ENCODE data around the gene VPS18. TPM values are rescaled to one million over a fixed set of nuclear protein-coding genes. Genes with fewer than 3 reads are reported as not detected.
A peak's percentile ranks its signal among the peaks of the same experiment; 100 is the strongest.
"Not testable (repeated sequence)": the region's sequence is repeated elsewhere in the genome, so short reads cannot be mapped to it uniquely, and the experiment has no call there.

The VPS18 gene
- total RNA-seq, 1 donor from 2014 or later: 26.2 TPM

DNA sequence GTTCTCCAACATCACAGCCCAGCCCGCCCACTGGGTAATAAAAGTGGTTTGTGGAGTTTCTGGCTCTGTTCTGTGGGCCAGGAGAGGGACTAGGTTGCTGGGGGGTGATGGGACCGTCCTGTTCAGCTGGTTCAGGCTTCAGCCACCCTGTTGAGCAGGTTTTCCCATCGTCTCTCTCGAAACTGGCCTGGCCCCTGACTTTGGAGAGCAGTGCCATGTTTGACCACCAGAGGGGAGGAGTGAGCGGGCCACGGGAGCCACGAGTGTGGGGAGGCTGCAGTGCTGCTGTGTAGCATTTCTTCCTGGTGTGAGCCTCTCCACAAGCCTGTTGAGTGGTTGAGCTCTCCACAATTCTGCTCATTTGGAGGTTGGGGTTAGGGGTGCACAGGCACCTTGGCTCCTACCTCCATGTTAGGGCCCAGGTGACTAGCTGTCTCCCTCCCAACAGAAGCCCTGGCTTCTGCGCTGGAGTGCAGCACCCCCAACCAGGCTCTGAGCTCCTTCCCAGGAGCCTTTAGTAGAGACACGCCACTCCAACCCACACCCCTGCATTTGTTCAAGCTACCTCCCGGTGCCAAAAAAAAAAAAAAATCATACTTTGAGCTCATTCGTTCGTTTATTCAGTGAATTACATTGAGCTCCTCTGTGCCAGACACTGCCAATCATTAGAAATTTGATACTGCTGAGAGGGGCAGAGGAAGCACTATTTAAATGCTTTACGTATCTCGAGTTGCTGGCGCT lies 36.5 kb upstream of the VPS18 start:
- intact Hi-C loops (cut with micrococcal nuclease): loop anchor here (1.0 to 2.0 kb wide), 5 partner anchors 17 to 328 kb away; partner anchors contain the start of genes RHOV and VPS18
- Mint-ChIP-seq H3K27ac (no peak overlapping the region), H3K27me3 (no peaks in the 10 kb centered on the region), H3K36me3 (ENCODE audit: low read depth) (peaks cover 16% of the 10 kb centered on the region), H3K4me1 (peaks cover 8% of the 10 kb centered on the region), H3K4me3 (no peak overlapping the region), H3K9me3 (no peaks in the 10 kb centered on the region)
- TF ChIP-seq, protein P1, sequence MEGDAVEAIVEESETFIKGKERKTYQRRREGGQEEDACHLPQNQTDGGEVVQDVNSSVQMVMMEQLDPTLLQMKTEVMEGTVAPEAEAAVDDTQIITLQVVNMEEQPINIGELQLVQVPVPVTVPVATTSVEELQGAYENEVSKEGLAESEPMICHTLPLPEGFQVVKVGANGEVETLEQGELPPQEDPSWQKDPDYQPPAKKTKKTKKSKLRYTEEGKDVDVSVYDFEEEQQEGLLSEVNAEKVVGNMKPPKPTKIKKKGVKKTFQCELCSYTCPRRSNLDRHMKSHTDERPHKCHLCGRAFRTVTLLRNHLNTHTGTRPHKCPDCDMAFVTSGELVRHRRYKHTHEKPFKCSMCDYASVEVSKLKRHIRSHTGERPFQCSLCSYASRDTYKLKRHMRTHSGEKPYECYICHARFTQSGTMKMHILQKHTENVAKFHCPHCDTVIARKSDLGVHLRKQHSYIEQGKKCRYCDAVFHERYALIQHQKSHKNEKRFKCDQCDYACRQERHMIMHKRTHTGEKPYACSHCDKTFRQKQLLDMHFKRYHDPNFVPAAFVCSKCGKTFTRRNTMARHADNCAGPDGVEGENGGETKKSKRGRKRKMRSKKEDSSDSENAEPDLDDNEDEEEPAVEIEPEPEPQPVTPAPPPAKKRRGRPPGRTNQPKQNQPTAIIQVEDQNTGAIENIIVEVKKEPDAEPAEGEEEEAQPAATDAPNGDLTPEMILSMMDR (IDR thresholded peaks at IDR 0.05): no peak
- POLR2A ChIA-PET: interaction anchor here (0.5 to 2.7 kb wide), 9 partner anchors 8 to 686 kb away, joined by 3 to 28 read pairs (median 6); partner anchors contain the start of genes RPAP1, SPINT1 and VPS18
- ATAC-seq (ENCODE audit: low read depth) (peak; percentile 98), DNase-seq (peak; percentile 80)
- CTCF ChIA-PET: interaction anchor here (0.6 to 6.7 kb wide), 23 partner anchors 11 to 328 kb away, joined by 3 to 203 read pairs (median 5); partner anchors contain the start of genes RHOV, RPUSD2, SPINT1 and VPS18

DNA sequence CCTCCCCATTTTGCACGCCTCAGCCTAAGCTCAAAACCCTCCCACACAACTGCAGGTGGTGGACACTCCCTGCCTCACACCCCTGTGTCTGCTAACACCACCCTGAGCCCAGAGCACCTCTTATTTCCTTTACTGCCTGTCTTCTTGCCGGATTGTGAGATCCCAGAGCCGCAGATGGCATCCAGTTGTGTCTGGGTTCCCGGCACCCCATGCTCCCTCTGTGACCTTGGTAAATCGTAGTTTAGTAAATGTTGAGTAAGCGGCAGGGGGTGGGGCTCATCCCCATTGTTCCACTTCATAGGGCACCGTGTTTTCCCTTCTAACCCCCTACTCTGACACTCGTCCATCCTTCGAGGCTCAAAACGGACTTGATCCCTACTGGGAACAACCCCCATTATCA lies 35.5 kb upstream of the VPS18 start:
- Mint-ChIP-seq H3K4me1 (peaks cover 8% of the 10 kb centered on the region), H3K4me3 (no peak overlapping the region), H3K27ac (no peak overlapping the region), H3K9me3 (no peaks in the 10 kb centered on the region), H3K27me3 (no peaks in the 10 kb centered on the region), H3K36me3 (ENCODE audit: low read depth) (peaks cover 11% of the 10 kb centered on the region)
- POLR2A ChIA-PET: interaction anchor here (0.6 to 2.7 kb wide), 5 partner anchors 14 to 103 kb away, joined by 5 to 28 read pairs (median 7); partner anchors contain the start of genes SPINT1 and VPS18
- no peak for ATAC-seq (ENCODE audit: low read depth)
- TF ChIP-seq, protein P1 (IDR thresholded peaks at IDR 0.05): no peak
- CTCF ChIA-PET: interaction anchor here (0.6 to 6.7 kb wide), 20 partner anchors 9 to 327 kb away, joined by 3 to 203 read pairs (median 6); partner anchors contain the start of genes RHOV, SPINT1 and VPS18
- DNase-seq: no peak
- intact Hi-C loops (cut with micrococcal nuclease): loop anchor here (2.0 kb wide), 1 partner anchor 164 kb away; no protein-coding TSS in a partner anchor

DNA sequence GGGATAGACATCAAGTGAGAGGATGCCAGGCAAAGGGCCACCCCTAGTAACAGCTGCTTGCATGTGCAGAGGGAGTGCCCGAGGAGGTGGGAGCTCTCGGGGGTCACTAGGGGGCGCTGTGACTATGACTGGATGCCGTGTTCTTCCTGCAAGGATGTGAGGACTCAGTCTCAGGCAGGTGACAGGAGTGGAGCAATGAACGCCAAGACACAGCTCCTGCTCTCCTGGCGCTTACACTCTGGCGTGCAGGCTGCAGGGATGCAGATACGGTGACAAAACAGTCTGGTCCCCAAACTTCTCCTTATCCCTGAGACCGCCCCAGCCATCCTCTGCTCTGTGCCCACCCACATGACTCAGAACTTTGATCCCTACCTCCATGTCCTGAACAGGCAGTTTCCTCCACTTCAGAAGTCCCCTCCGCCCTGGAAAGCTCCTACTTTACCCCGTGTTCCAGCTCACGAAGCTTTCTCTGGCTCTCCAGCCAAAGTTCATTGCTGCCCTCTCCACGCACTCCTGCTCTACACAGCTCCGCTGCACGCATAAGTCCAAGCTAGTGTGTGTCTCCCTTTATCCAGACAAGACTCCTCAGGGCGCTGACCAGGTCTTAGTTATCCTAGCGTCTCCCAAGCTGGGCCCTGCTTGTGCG lies 34.9 kb upstream of the VPS18 start:
- ATAC-seq (ENCODE audit: low read depth) (peak; percentile 66), DNase-seq (peak; percentile 65)
- no peaks in the 10 kb centered on the region for H3K27me3 Mint-ChIP-seq
- peaks cover 8% of the 10 kb centered on the region for H3K4me1 Mint-ChIP-seq
- no peak overlapping the region for H3K27ac Mint-ChIP-seq
- intact Hi-C loops (cut with micrococcal nuclease): loop anchor here (2.0 kb wide), 1 partner anchor 163 kb away; no protein-coding TSS in a partner anchor
- no peaks in the 10 kb centered on the region for H3K9me3 Mint-ChIP-seq
- no peak overlapping the region for H3K4me3 Mint-ChIP-seq
- POLR2A ChIA-PET: interaction anchor here (1.3 to 2.7 kb wide), 4 partner anchors 15 to 35 kb away, joined by 5 to 28 read pairs (median 9); partner anchors contain the start of genes SPINT1 and VPS18
- CTCF ChIA-PET: interaction anchor here (0.6 to 6.7 kb wide), 21 partner anchors 9 to 326 kb away, joined by 3 to 203 read pairs (median 5); partner anchors contain the start of genes RHOV, SPINT1 and VPS18
- TF ChIP-seq, protein P1 (IDR thresholded peaks at IDR 0.05): no peak
- peaks cover 7% of the 10 kb centered on the region for H3K36me3 Mint-ChIP-seq (ENCODE audit: low read depth)

DNA sequence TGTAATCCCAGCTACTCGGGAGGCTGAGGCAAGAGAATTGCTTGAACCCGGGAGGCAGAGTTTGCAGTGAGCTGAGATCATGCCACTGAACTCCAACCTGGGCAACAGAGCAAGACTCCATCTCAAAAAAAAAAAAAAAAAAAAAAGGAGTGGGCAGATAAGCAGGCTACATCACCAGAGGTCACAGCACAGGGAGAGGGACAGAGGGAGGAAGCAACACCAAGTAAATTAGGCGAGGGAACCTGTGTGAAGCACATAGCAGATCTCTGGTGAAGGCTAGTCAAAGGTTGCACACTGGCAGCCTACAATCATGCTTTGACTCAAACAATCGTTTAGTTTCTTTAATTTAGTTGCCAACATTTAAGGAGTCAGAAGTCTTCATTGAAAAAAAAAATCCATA lies 33.1 kb upstream of the VPS18 start:
- not testable (repeated sequence) for H3K27ac Mint-ChIP-seq

DNA sequence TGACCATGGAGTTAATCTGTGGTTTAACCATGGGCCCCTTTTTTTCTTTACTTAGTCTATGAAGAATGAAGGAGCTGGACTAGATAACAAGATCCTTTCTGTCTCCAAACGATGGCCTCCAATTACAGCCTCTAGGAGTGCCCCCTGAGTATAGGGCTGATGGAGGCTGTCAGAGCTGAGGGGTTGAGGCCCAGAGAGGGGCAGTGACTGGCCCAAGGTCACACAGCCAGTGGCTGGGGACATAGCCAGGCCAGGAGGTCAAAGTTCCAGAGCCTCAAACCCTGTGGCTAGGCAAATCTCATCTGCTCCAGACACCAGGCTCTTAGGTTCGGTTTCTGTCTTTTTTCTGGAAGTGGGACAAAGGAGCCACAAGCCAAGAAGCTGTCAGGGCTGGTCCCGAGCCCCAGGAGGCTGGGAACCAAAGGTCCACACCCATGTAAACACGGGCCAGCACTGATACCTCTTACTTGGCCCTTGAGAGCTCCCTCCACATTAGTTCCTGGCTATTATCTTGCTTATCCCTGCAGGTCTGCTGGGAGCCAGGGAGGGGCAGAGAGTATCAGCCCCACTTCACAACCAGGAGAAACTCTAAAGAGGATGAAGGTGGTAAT lies 30.5 kb upstream of the VPS18 start:
- DNase-seq (no peak), ATAC-seq (ENCODE audit: low read depth) (no peak)
- intact Hi-C loops (cut with micrococcal nuclease): no loop called here
- Mint-ChIP-seq H3K27ac (no peak overlapping the region), H3K27me3 (no peaks in the 10 kb centered on the region), H3K4me3 (no peak overlapping the region), H3K4me1 (peaks cover 6% of the 10 kb centered on the region), H3K36me3 (ENCODE audit: low read depth) (no peaks in the 10 kb centered on the region), H3K9me3 (no peaks in the 10 kb centered on the region)
- POLR2A ChIA-PET: no interaction called here
- CTCF ChIA-PET: interaction anchor here (2.4 kb wide), 1 partner anchor 30 kb away, joined by 6 read pairs; the partner anchor contains the start of gene VPS18
- TF ChIP-seq, protein P1 (IDR thresholded peaks at IDR 0.05): no peak

More for the DNA sequence above, 33.1 kb upstream of the VPS18 start:
- ChIA-PET POLR2A (interaction anchor here (0.7 kb wide), 1 partner anchor 23 kb away, joined by 6 read pairs; no protein-coding TSS in a partner anchor), CTCF (interaction anchor here (1.1 to 6.7 kb wide), 2 partner anchors 29 to 35 kb away, joined by 4 to 203 read pairs; partner anchors contain the start of gene VPS18)
- DNase-seq; H3K27me3 Mint-ChIP-seq; H3K4me3 Mint-ChIP-seq; H3K36me3 Mint-ChIP-seq (ENCODE audit: low read depth); intact Hi-C loops (cut with micrococcal nuclease); H3K9me3 Mint-ChIP-seq; ATAC-seq (ENCODE audit: low read depth); H3K4me1 Mint-ChIP-seq: not testable (repeated sequence)

Data from activated B cell treated with CpG ODN at 0.5 μM for 24 hours (primary cell).